HEK293 (cell line): Measurements from ENCODE around the gene TAS2R46.
"Not testable (repeated sequence)": the region's sequence is repeated elsewhere in the genome, so short reads cannot be mapped to it uniquely, and the experiment has no call there.

ENCODE experiments used
- CTCF ChIA-PET: fragments of 350-600 bp; formaldehyde crosslinking; extraction: SDS; loops from one replicate; lab custom pipeline; 2021; ENCODE audit warnings: antibody characterized with exemption; lab: Yijun Ruan, JAX
- POLR2A ChIA-PET: fragments of 300-600 bp; formaldehyde crosslinking; extraction: SDS; loops from one replicate; lab custom pipeline; 2020; ENCODE audit warnings: antibody characterized with exemption, inconsistent platforms; lab: Yijun Ruan, JAX
- H3K27ac ChIP-seq: fragments of 200-500 bp; sonication (Bioruptor generic); 2 replicates; pipeline ENCODE4 v1.5.1; 2014; ENCODE audit warnings: low read depth, low read length, control low read depth, inconsistent platforms; ENCODE audit errors: extremely low read depth
- H3K36me3 ChIP-seq, 2 experiments: fragments of 200-500 bp in 1 of 2; sonication (Bioruptor generic) in 1 of 2; 1 replicate in 1 of 2; 2 replicates in 1 of 2; pipeline ENCODE4 v1.5.1; 2014 to 2017; ENCODE audit warnings: inconsistent platforms in 2 of 2, low read length in 2 of 2; ENCODE audit not compliant: control insufficient read depth in 2 of 2, insufficient read depth in 1 of 2
- H3K4me1 ChIP-seq: fragments of 200-500 bp; sonication (Bioruptor generic); 2 replicates; pipeline ENCODE4 v1.5.1; 2014; ENCODE audit warnings: mild to moderate bottlenecking, low read length, inconsistent platforms; ENCODE audit not compliant: control insufficient read depth, insufficient read depth
- H3K4me3 ChIP-seq: 2 replicates; pipeline ENCODE4 v1.5.1; 2011; ENCODE audit warnings: low read depth, mild to moderate bottlenecking, control low read depth, low read length, moderate library complexity
- H3K9me3 ChIP-seq: fragments of 200-500 bp; sonication (Bioruptor generic); 2 replicates; pipeline ENCODE4 v1.5.1; 2014; ENCODE audit warnings: low read depth, low read length, inconsistent platforms; ENCODE audit not compliant: control insufficient read depth, insufficient read depth
- HOXD13 ChIP-seq: sonication (generic); formaldehyde crosslinking; IDR thresholded peaks from 2 replicates; pipeline ENCODE4 v1.8.0; 2022; ENCODE audit warnings: missing genetic modification reagents, borderline replicate concordance
- PRDM6 ChIP-seq: fragments of 450-650 bp; formaldehyde crosslinking; IDR thresholded peaks from 2 replicates; pipeline ENCODE4 v1.5.1; 2017; ENCODE audit warnings: missing biosample characterization, missing genetic modification characterization
- TSHZ1 ChIP-seq: fragments of 450-650 bp; formaldehyde crosslinking; IDR thresholded peaks from 2 replicates; pipeline ENCODE4 v1.5.1; 2016; ENCODE audit warnings: missing biosample characterization, missing genetic modification characterization, borderline replicate concordance
- ZBTB26 ChIP-seq: fragments of 450-650 bp; formaldehyde crosslinking; optimal IDR thresholded peaks from 2 replicates; pipeline ENCODE3; 2016; ENCODE audit warnings: missing biosample characterization, mild to moderate bottlenecking, missing genetic modification characterization
- ZNF202 ChIP-seq: fragments of 450-650 bp; formaldehyde crosslinking; IDR thresholded peaks from 2 replicates; pipeline ENCODE4 v1.5.1; 2016; ENCODE audit warnings: missing biosample characterization, missing genetic modification characterization, borderline replicate concordance
- ZNF302 ChIP-seq: fragments of 450-650 bp; formaldehyde crosslinking; IDR thresholded peaks from 2 replicates; pipeline ENCODE4 v1.5.1; 2016; ENCODE audit warnings: missing biosample characterization, missing genetic modification characterization, low read depth
- ZNF473 ChIP-seq: fragments of 450-650 bp; formaldehyde crosslinking; IDR thresholded peaks from 2 replicates; pipeline ENCODE4 v1.5.1; 2017; ENCODE audit warnings: missing biosample characterization, missing genetic modification characterization
- ZNF48 ChIP-seq: fragments of 450-650 bp; formaldehyde crosslinking; IDR thresholded peaks from 2 replicates; pipeline ENCODE4 v1.5.1; 2016; ENCODE audit warnings: missing biosample characterization, missing genetic modification characterization
- ZNF645 ChIP-seq: fragments of 450-650 bp; formaldehyde crosslinking; IDR thresholded peaks from 2 replicates; pipeline ENCODE4; 2016; ENCODE audit warnings: missing biosample characterization, missing genetic modification characterization
- ZSCAN30 ChIP-seq: fragments of 450-650 bp; IDR thresholded peaks from 2 replicates; pipeline ENCODE4 v1.5.1; 2018; ENCODE audit warnings: missing biosample characterization, mild to moderate bottlenecking, missing genetic modification characterization, moderate library complexity
- TF ChIP-seq, protein P1 (sequence below): fragments of 450-650 bp; formaldehyde crosslinking; IDR thresholded peaks from 2 replicates; pipeline ENCODE4 v1.5.1; 2016; ENCODE audit warnings: missing biosample characterization, missing genetic modification characterization
- TF ChIP-seq, protein P2 (sequence below): fragments of 450-650 bp; formaldehyde crosslinking; IDR thresholded peaks from 2 replicates; pipeline ENCODE4 v1.5.1; 2016; ENCODE audit warnings: missing biosample characterization, missing genetic modification characterization
- TF ChIP-seq, protein P3 (sequence below): fragments of 450-650 bp; formaldehyde crosslinking; IDR thresholded peaks from 2 replicates; pipeline ENCODE4 v1.5.1; 2016; ENCODE audit warnings: missing biosample characterization, missing genetic modification characterization

The TAS2R46 gene

DNA sequence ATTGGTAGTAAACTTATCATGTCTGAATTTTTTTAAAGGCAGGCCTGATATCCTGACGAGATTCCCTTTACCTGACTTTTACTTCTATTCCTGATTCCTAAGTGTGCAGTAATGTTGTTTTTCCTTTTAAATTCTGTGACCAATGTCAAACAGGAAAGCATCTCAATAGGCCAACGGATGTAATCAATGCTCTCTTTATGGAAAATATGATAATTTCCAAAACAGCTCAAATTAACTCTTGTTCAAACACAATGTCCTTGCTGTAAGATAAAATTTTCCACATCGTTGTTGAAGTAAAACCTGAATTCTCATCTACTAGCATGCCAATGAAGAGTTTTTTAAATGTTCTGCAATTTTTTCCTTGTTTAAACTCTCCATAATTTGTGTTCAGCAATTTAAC lies 22.9 kb downstream of the TAS2R46 start:
- CTCF ChIA-PET = no interaction called here
- Histone ChIP-seq H3K27ac (no peak overlapping the region), H3K9me3 (no peaks in the 10 kb centered on the region), H3K4me1 (no peaks in the 10 kb centered on the region)
- no peak for TF ChIP-seq ZNF48 (tag by site-specific recombination)
- no peak for TF ChIP-seq PRDM6 (tag by site-specific recombination)
- TF ChIP-seq ZSCAN30 (tag by site-specific recombination) = no peak
- TF ChIP-seq ZBTB26 (tag by site-specific recombination) = no peak
- TF ChIP-seq, all 188 proteins: peak for 0
- H3K36me3 ChIP-seq = no peaks in the 10 kb centered on the region; a peak in 2 of 3 replicates
- POLR2A ChIA-PET = no interaction called here
- no peak overlapping the region for H3K4me3 ChIP-seq

- H3K36me3 ChIP-seq, CTCF ChIA-PET, H3K9me3 ChIP-seq, H3K4me3 ChIP-seq, H3K27ac ChIP-seq, H3K4me1 ChIP-seq, POLR2A ChIA-PET: not testable (repeated sequence)
Measured at GRCh38 chr12:11033959-11034358, 28.1 kb downstream of the TAS2R46 start.

DNA sequence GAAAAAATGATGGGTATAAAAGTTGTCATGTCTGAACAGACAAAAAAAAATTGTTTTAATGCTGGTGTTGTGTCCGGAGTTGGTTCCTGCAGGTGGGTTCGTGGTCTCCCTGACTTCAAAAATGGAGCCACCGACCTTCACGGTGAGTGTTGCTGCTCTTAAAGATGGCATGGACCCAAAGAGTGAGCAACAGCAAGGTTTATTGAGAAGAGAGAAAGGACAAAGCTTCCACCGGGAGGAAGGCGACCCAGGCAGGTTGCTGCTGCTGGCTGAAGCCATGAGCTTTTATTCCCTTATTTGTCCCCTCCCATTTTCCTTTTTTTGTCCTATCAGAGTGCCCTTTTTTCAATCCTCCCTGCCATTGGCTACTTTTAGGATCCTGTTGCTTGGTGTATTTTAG lies 30.8 kb downstream of the TAS2R46 start, which contains the start of gene TAS2R31:
Gene TAS2R31, minus strand, starts transcription at position 101 of the 400 bp plus-strand sequence. Its CDS starts 72 bp downstream, at position 29.
- ChIA-PET POLR2A (no interaction called here), CTCF (interaction anchor here (0.6 to 0.8 kb wide), 2 partner anchors 109 to 1109 kb away, joined by 3 to 4 read pairs; no protein-coding TSS in a partner anchor)
- H3K4me1 ChIP-seq = no peaks in the 10 kb centered on the region
- no peaks in the 10 kb centered on the region for H3K9me3 ChIP-seq
- H3K36me3 ChIP-seq = peaks cover 0 to 7% of the 10 kb centered on the region in 2 experiments; a peak in 1 of 3 replicates
- H3K4me3 ChIP-seq = no peak within 1 kb of the TSS
- no peak within 1 kb of the TSS for H3K27ac ChIP-seq
- TF ChIP-seq, protein P1, sequence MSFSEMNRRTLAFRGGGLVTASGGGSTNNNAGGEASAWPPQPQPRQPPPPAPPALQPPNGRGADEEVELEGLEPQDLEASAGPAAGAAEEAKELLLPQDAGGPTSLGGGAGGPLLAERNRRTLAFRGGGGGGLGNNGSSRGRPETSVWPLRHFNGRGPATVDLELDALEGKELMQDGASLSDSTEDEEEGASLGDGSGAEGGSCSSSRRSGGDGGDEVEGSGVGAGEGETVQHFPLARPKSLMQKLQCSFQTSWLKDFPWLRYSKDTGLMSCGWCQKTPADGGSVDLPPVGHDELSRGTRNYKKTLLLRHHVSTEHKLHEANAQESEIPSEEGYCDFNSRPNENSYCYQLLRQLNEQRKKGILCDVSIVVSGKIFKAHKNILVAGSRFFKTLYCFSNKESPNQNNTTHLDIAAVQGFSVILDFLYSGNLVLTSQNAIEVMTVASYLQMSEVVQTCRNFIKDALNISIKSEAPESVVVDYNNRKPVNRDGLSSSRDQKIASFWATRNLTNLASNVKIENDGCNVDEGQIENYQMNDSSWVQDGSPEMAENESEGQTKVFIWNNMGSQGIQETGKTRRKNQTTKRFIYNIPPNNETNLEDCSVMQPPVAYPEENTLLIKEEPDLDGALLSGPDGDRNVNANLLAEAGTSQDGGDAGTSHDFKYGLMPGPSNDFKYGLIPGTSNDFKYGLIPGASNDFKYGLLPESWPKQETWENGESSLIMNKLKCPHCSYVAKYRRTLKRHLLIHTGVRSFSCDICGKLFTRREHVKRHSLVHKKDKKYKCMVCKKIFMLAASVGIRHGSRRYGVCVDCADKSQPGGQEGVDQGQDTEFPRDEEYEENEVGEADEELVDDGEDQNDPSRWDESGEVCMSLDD (tag by site-specific recombination) = no peak
- TF ChIP-seq, protein P2, sequence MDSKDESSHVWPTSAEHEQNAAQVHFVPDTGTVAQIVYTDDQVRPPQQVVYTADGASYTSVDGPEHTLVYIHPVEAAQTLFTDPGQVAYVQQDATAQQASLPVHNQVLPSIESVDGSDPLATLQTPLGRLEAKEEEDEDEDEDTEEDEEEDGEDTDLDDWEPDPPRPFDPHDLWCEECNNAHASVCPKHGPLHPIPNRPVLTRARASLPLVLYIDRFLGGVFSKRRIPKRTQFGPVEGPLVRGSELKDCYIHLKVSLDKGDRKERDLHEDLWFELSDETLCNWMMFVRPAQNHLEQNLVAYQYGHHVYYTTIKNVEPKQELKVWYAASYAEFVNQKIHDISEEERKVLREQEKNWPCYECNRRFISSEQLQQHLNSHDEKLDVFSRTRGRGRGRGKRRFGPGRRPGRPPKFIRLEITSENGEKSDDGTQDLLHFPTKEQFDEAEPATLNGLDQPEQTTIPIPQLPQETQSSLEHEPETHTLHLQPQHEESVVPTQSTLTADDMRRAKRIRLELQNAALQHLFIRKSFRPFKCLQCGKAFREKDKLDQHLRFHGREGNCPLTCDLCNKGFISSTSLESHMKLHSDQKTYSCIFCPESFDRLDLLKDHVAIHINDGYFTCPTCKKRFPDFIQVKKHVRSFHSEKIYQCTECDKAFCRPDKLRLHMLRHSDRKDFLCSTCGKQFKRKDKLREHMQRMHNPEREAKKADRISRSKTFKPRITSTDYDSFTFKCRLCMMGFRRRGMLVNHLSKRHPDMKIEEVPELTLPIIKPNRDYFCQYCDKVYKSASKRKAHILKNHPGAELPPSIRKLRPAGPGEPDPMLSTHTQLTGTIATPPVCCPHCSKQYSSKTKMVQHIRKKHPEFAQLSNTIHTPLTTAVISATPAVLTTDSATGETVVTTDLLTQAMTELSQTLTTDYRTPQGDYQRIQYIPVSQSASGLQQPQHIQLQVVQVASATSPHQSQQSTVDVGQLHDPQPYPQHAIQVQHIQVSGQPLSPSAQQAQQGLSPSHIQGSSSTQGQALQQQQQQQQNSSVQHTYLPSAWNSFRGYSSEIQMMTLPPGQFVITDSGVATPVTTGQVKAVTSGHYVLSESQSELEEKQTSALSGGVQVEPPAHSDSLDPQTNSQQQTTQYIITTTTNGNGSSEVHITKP (tag by site-specific recombination) = no peak
- no peak for TF ChIP-seq ZNF202 (tag by site-specific recombination)
- TF ChIP-seq, protein P3, sequence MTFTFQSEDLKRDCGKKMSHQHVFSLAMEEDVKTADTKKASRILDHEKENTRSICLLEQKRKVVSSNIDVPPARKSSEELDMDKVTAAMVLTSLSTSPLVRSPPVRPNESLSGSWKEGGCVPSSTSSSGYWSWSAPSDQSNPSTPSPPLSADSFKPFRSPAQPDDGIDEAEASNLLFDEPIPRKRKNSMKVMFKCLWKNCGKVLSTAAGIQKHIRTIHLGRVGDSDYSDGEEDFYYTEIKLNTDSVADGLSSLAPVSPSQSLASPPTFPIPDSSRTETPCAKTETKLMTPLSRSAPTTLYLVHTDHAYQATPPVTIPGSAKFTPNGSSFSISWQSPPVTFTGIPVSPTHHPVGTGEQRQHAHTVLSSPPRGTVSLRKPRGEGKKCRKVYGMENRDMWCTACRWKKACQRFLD (tag by site-specific recombination) = no peak
- no peak for TF ChIP-seq ZNF302 (tag by site-specific recombination)
- TF ChIP-seq ZNF473 (tag by site-specific recombination) = no peak
- no peak for TF ChIP-seq TSHZ1
- no peak for TF ChIP-seq HOXD13
- no peak for TF ChIP-seq ZNF645
